H7 (cell line): Measurements from ENCODE around the gene MR1. TPM values are rescaled to one million over a fixed set of nuclear protein-coding genes. Genes with fewer than 3 reads are reported as not detected.

Experiments
- total RNA-seq: library from RNA; depleted of rRNA; stranded (reverse); fragments of >200 nt; shearing (Covaris generic); gene quantifications from 2 replicates; pipeline ENCODE4 v1.2.3, GENCODE V29; 2014; rRNA removed

Gene MR1
- total RNA-seq, 1 experiment from 2014 or later, result not detected

Other genes starting within 250 kb of the MR1 start
- 1.1 and 3.4 TPM in 2 replicates for gene KIAA1614, start 121.1 kb upstream of the MR1 start, total RNA-seq
- gene STX6, start 11.1 kb upstream of the MR1 start, total RNA-seq, result 34.6 and 41.3 TPM in 2 replicates
- gene IER5, start 54.7 kb downstream of the MR1 start, total RNA-seq, result 18.0 and 18.8 TPM in 2 replicates